ENCODE measurements around the gene SIL1.
A peak's percentile ranks its signal among the peaks of the same experiment; 100 is the strongest.

Gene SIL1

GRCh38 chr5:138972836-138973235 lies 225.3 kb downstream of the SIL1 start:
- no peak for DNase-seq

- DNase-seq: no peak
These were observed 225.9 kb downstream of the SIL1 start for GRCh38 chr5:138972230-138972629.

- DNase-seq: no peak
These were observed 228.7 kb downstream of the SIL1 start for GRCh38 chr5:138969323-138970002.

- no peak for DNase-seq
These were observed 229.6 kb downstream of the SIL1 start for GRCh38 chr5:138968601-138969000.

GRCh38 chr5:138967791-138968448 lies 230.2 kb downstream of the SIL1 start:
- DNase-seq: no peak

GRCh38 chr5:138966236-138966985 lies 231.8 kb downstream of the SIL1 start:
- DNase-seq: peak; percentile 8

- DNase-seq: no peak
These were observed 232.5 kb downstream of the SIL1 start for GRCh38 chr5:138965626-138966025.

GRCh38 chr5:138964647-138965201 lies 233.4 kb downstream of the SIL1 start:
- no peak for DNase-seq

- DNase-seq: peak; percentile 24
These were observed 234.3 kb downstream of the SIL1 start for GRCh38 chr5:138963763-138964371.

GRCh38 chr5:138962614-138963370 lies 235.4 kb downstream of the SIL1 start:
- no peak for DNase-seq

- DNase-seq: no peak
These were observed 236.4 kb downstream of the SIL1 start for GRCh38 chr5:138961729-138962128.

GRCh38 chr5:138961221-138961620 lies 236.9 kb downstream of the SIL1 start:
- no peak for DNase-seq

GRCh38 chr5:138960145-138960692 lies 237.9 kb downstream of the SIL1 start:
- DNase-seq: no peak

GRCh38 chr5:138956801-138957200 lies 241.4 kb downstream of the SIL1 start:
- no peak for DNase-seq

GRCh38 chr5:138955671-138956295 lies 242.4 kb downstream of the SIL1 start:
- DNase-seq: no peak

GRCh38 chr5:138955013-138955660 lies 243.0 kb downstream of the SIL1 start:
- DNase-seq: no peak

GRCh38 chr5:138954257-138955012 lies 243.7 kb downstream of the SIL1 start:
- no peak for DNase-seq

GRCh38 chr5:138953387-138954256 lies 244.5 kb downstream of the SIL1 start:
- DNase-seq: no peak

GRCh38 chr5:138952962-138953361 lies 245.2 kb downstream of the SIL1 start:
- DNase-seq: no peak
